Neural progenitor cell (in vitro differentiated cells): ENCODE data around the gene MORN1. TPM values are rescaled to one million over a fixed set of nuclear protein-coding genes. Genes with fewer than 3 reads are reported as not detected.

Experiments
- DNase-seq: peaks from one replicate; pipeline ENCODE4 v3.0.0-alpha.2; 2016; ENCODE audit warnings: low spot score
- H2AFZ ChIP-seq: fragments of 200-600 bp; sonication (generic); replicated peaks from 2 replicates; pipeline ENCODE4 v1.6.1; 2016; ENCODE audit warnings: antibody characterized with exemption
- H3F3A ChIP-seq: fragments of 200-600 bp; sonication (generic); 2 replicates; pipeline ENCODE4 v1.6.1; 2016; ENCODE audit warnings: antibody characterized with exemption, low read depth
- H3K27ac ChIP-seq: fragments of 200-600 bp; sonication (generic); 2 replicates; pipeline ENCODE4 v1.5.1; 2016; ENCODE audit warnings: mild to moderate bottlenecking
- H3K27me3 ChIP-seq: fragments of 200-600 bp; sonication (generic); 2 replicates; pipeline ENCODE4 v1.6.1; 2016; ENCODE audit warnings: mild to moderate bottlenecking, moderate library complexity
- H3K36me3 ChIP-seq: fragments of 200-600 bp; sonication (generic); 2 replicates; pipeline ENCODE4 v1.5.1; 2016
- H3K4me1 ChIP-seq: fragments of 200-600 bp; sonication (generic); 2 replicates; pipeline ENCODE4 v1.6.1; 2016; ENCODE audit warnings: mixed run types
- H3K4me2 ChIP-seq: fragments of 200-600 bp; sonication (generic); 2 replicates; pipeline ENCODE4 v1.6.1; 2016
- H3K4me3 ChIP-seq: fragments of 200-600 bp; sonication (generic); 2 replicates; pipeline ENCODE4 v1.5.1; 2016
- H3K79me2 ChIP-seq: fragments of 200-600 bp; sonication (generic); 2 replicates; pipeline ENCODE4 v1.6.1; 2016; ENCODE audit warnings: low read depth
- H3K9ac ChIP-seq: fragments of 200-600 bp; sonication (generic); 2 replicates; pipeline ENCODE4 v1.6.1; 2016
- H3K9me3 ChIP-seq: fragments of 200-600 bp; sonication (generic); 2 replicates; pipeline ENCODE4 v1.5.1; 2016; ENCODE audit warnings: low read depth
- H4K20me1 ChIP-seq: fragments of 200-600 bp; sonication (generic); 2 replicates; pipeline ENCODE4 v1.6.1; 2016; ENCODE audit warnings: low read depth
- H3K27ac Mint-ChIP-seq: 3 replicates; pipeline ENCODE4 v1.8.0; 2021; ENCODE audit warnings: mixed read lengths
- H3K27me3 Mint-ChIP-seq: 2 replicates; pipeline ENCODE4 v1.8.0; 2022; ENCODE audit warnings: low read depth, mild to moderate bottlenecking, inconsistent platforms, moderate library complexity, mixed read lengths; ENCODE audit not compliant: insufficient read depth
- H3K36me3 Mint-ChIP-seq: 3 replicates; pipeline ENCODE4 v1.8.0; 2021; ENCODE audit warnings: mixed read lengths
- H3K4me1 Mint-ChIP-seq: 3 replicates; pipeline ENCODE4 v1.8.0; 2021; ENCODE audit warnings: mixed read lengths
- H3K4me3 Mint-ChIP-seq: 3 replicates; pipeline ENCODE4 v1.8.0; 2021; ENCODE audit warnings: mild to moderate bottlenecking, moderate library complexity, mixed read lengths
- H3K9me3 Mint-ChIP-seq: 3 replicates; pipeline ENCODE4 v1.8.0; 2020; ENCODE audit warnings: mixed read lengths
- CTCF ChIP-seq: fragments of 200-600 bp; sonication (generic); IDR thresholded peaks from 2 replicates; pipeline ENCODE4 v1.5.1; 2017; ENCODE audit warnings: antibody characterized with exemption, mild to moderate bottlenecking
- EZH2 ChIP-seq: fragments of 200-600 bp; sonication (generic); IDR thresholded peaks from 2 replicates; pipeline ENCODE4 v1.6.1; 2017; ENCODE audit warnings: antibody characterized with exemption, mild to moderate bottlenecking, moderate library complexity
- EZH2phosphoT487 ChIP-seq: fragments of 200-600 bp; sonication (generic); IDR thresholded peaks from 2 replicates; pipeline ENCODE4 v1.6.1; 2017; ENCODE audit warnings: antibody characterized with exemption
- total RNA-seq: library from RNA; depleted of rRNA; stranded (reverse); fragments of >200 nt; gene quantifications from 2 replicates; pipeline ENCODE4 v1.2.3, GENCODE V29; 2015; ENCODE audit warnings: low replicate concordance

The MORN1 gene
- total RNA-seq, 1 donor from 2014 or later, result 7.0 TPM

DNA sequence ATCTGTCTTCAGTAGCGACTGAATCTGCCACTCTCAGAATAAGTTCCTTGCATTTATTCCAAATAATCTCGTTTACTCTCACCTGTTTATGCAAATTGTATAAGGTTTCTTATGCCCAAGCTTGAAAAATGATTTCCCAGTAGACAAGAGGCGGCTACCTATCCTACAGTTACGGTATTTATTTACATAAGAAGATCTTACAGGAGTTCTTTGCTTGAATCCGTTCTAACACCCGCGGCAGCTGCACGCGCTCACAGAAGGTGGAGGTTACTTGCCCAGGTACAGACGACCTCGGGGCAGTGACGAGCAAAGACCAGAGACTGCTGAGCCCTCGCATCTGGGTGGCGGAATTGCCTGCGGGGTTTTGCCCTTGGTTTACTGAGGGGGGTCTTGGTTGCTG, 83.4 kb downstream of the MORN1 start:
- Histone ChIP-seq H3K4me1 (peaks cover 10% of the 10 kb centered on the region), H3K36me3 (no peaks in the 10 kb centered on the region), H3F3A (peaks cover 24% of the 10 kb centered on the region), H4K20me1 (peaks cover 33% of the 10 kb centered on the region), H3K4me2 (no peak overlapping the region), H3K27ac (no peak overlapping the region), H3K9ac (no peak overlapping the region), H3K27me3 (no peaks in the 10 kb centered on the region), H2AFZ (no peak overlapping the region), H3K9me3 (no peaks in the 10 kb centered on the region), H3K79me2 (no peaks in the 10 kb centered on the region), H3K4me3 (no peak overlapping the region)
- peaks cover 12% of the 10 kb centered on the region for H3K36me3 Mint-ChIP-seq
- H3K27ac Mint-ChIP-seq, result peak overlapping the region; percentile 15
- peaks cover 3% of the 10 kb centered on the region for H3K27me3 Mint-ChIP-seq
- H3K4me1 Mint-ChIP-seq, result peaks cover 7% of the 10 kb centered on the region
- H3K9me3 Mint-ChIP-seq, result no peaks in the 10 kb centered on the region
- no peak for DNase-seq
- no peak for TF ChIP-seq EZH2phosphoT487
- TF ChIP-seq EZH2, result no peak
- no peak for TF ChIP-seq CTCF
- no peak overlapping the region for H3K4me3 Mint-ChIP-seq

DNA sequence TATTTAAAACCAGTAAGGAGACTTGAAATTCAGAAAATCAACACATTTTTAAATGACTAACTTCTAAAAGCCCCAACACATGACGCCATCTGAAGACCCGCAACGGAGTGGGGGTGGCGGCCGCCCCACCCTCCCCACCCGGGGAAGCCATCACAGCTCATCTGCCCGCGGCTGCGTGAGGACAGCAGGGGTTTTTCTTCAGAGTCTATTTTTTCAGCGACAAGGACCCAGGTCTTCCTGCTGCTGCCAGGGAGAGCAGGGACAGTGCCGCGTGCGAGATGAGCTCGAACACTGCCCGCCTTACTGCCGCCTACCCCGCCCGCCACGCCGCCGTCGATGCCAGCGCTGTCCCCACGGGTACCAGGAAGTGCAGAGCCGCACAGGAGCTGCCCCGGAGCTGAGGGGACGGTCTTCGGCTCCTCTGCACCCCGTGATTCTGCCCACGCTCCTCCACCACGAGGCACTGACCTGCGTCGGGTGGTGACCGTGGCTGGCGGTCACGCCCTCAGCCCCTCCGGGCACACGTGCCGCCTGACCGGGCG, 84.2 kb downstream of the MORN1 start:
- H3K4me1 Mint-ChIP-seq, result peaks cover 7% of the 10 kb centered on the region

GRCh38 chr1:2306151-2306978, 85.0 kb downstream of the MORN1 start:
- Histone ChIP-seq H3K9me3 (no peaks in the 10 kb centered on the region), H2AFZ (no peak overlapping the region), H3F3A (peaks cover 15% of the 10 kb centered on the region), H3K27ac (no peak overlapping the region), H3K4me2 (no peak overlapping the region), H3K4me1 (peaks cover 4% of the 10 kb centered on the region), H3K79me2 (peaks cover 5% of the 10 kb centered on the region), H3K27me3 (no peaks in the 10 kb centered on the region), H3K9ac (no peak overlapping the region), H3K4me3 (no peak overlapping the region), H4K20me1 (peaks cover 41% of the 10 kb centered on the region), H3K36me3 (no peaks in the 10 kb centered on the region)
- Mint-ChIP-seq H3K27ac (peak overlapping the region; percentile 83), H3K9me3 (no peaks in the 10 kb centered on the region), H3K4me3 (no peak overlapping the region), H3K4me1 (peaks cover 7% of the 10 kb centered on the region), H3K36me3 (peaks cover 12% of the 10 kb centered on the region), H3K27me3 (peaks cover 2% of the 10 kb centered on the region)
- TF ChIP-seq EZH2phosphoT487 (no peak), EZH2 (no peak), CTCF (no peak)
- DNase-seq, result no peak

More for the DNA sequence above, 84.2 kb downstream of the MORN1 start:
- Histone ChIP-seq H4K20me1 (peaks cover 39% of the 10 kb centered on the region), H3K9ac (no peak overlapping the region), H3K4me3 (no peak overlapping the region), H3K4me2 (no peak overlapping the region), H3K36me3 (no peaks in the 10 kb centered on the region), H3K27me3 (no peaks in the 10 kb centered on the region), H3K4me1 (peaks cover 10% of the 10 kb centered on the region), H3F3A (peaks cover 21% of the 10 kb centered on the region), H3K27ac (no peak overlapping the region), H2AFZ (no peak overlapping the region), H3K79me2 (no peaks in the 10 kb centered on the region), H3K9me3 (no peaks in the 10 kb centered on the region)
- H3K9me3 Mint-ChIP-seq, result no peaks in the 10 kb centered on the region
- H3K4me3 Mint-ChIP-seq, result no peak overlapping the region
- H3K36me3 Mint-ChIP-seq, result peaks cover 12% of the 10 kb centered on the region
- peaks cover 2% of the 10 kb centered on the region for H3K27me3 Mint-ChIP-seq
- no peak for DNase-seq
- H3K27ac Mint-ChIP-seq, result peak overlapping the region; percentile 83
- TF ChIP-seq CTCF (no peak), EZH2phosphoT487 (no peak), EZH2 (no peak)
